ENCODE measurements around the gene TFPI. TPM values are rescaled to one million over a fixed set of nuclear protein-coding genes. Genes with fewer than 3 reads are reported as not detected.

TFPI gene
- polyA plus RNA-seq, 4 donors, result 36.2 to 83.4 (median 49.1) TPM

- Histone ChIP-seq H3K27me3 (ENCODE audit: control insufficient read depth in 3 of 3, insufficient read depth in 3 of 3, low read length in 3 of 3) (no peaks in the 10 kb centered on the region), H3K9me3 (ENCODE audit: control insufficient read depth in 2 of 2, insufficient read depth in 1 of 2, low read depth in 1 of 2, low read length in 1 of 2) (no peaks in the 10 kb centered on the region), H3K27ac (ENCODE audit: low read depth in 1 of 3, low read length in 2 of 3) (no peak overlapping the region), H3K36me3 (ENCODE audit: control insufficient read depth in 3 of 3, insufficient read depth in 2 of 3, low read depth in 1 of 3, low read length in 3 of 3) (no peaks in the 10 kb centered on the region), H3K4me1 (ENCODE audit: control insufficient read depth in 3 of 3, insufficient read depth in 2 of 3, low read depth in 1 of 3, low read length in 2 of 3) (no peaks in the 10 kb centered on the region), H3K4me3 (ENCODE audit: low read depth in 1 of 3, low read length in 3 of 3) (no peak overlapping the region)
- peak; percentile 15 for FAIRE-seq
- no peak for DNase-seq
- 34 to 58% (median 35%) methylated on average over 2 of the region's 2 CpGs for WGBS, 3 donors
These were observed 111.5 kb downstream of the TFPI start for GRCh38 chr2:187442778-187443177.

GRCh38 chr2:187442378-187442777, 111.9 kb downstream of the TFPI start:
- no peak overlapping the region for H3K4me3 ChIP-seq (ENCODE audit: low read depth in 1 of 3, low read length in 3 of 3)
- WGBS, 3 donors, result 58 to 70% (median 69%) methylated on average over 1 of the region's 1 CpG
- DNase-seq (no peak), FAIRE-seq (no peak)
- no peaks in the 10 kb centered on the region for H3K27me3 ChIP-seq (ENCODE audit: control insufficient read depth in 3 of 3, insufficient read depth in 3 of 3, low read length in 3 of 3)
- H3K4me1 ChIP-seq (ENCODE audit: control insufficient read depth in 3 of 3, insufficient read depth in 2 of 3, low read depth in 1 of 3, low read length in 2 of 3), result no peaks in the 10 kb centered on the region
- H3K9me3 ChIP-seq (ENCODE audit: control insufficient read depth in 2 of 2, insufficient read depth in 1 of 2, low read depth in 1 of 2, low read length in 1 of 2), result no peaks in the 10 kb centered on the region
- no peak overlapping the region for H3K27ac ChIP-seq (ENCODE audit: low read depth in 1 of 3, low read length in 2 of 3)
- H3K36me3 ChIP-seq (ENCODE audit: control insufficient read depth in 3 of 3, insufficient read depth in 2 of 3, low read depth in 1 of 3, low read length in 3 of 3), result no peaks in the 10 kb centered on the region

- no peak for DNase-seq
- Histone ChIP-seq H3K9me3 (ENCODE audit: control insufficient read depth in 2 of 2, insufficient read depth in 1 of 2, low read depth in 1 of 2, low read length in 1 of 2) (no peaks in the 10 kb centered on the region), H3K27ac (ENCODE audit: low read depth in 1 of 3, low read length in 2 of 3) (no peak overlapping the region), H3K27me3 (ENCODE audit: control insufficient read depth in 3 of 3, insufficient read depth in 3 of 3, low read length in 3 of 3) (no peaks in the 10 kb centered on the region), H3K36me3 (ENCODE audit: control insufficient read depth in 3 of 3, insufficient read depth in 2 of 3, low read depth in 1 of 3, low read length in 3 of 3) (no peaks in the 10 kb centered on the region), H3K4me3 (ENCODE audit: low read depth in 1 of 3, low read length in 3 of 3) (no peak overlapping the region), H3K4me1 (ENCODE audit: control insufficient read depth in 3 of 3, insufficient read depth in 2 of 3, low read depth in 1 of 3, low read length in 2 of 3) (no peaks in the 10 kb centered on the region)
- peak; percentile 10 for FAIRE-seq
- 58 to 73% (median 69%) methylated on average over 3 of the region's 3 CpGs for WGBS, 3 donors
These were observed 114.0 kb downstream of the TFPI start for GRCh38 chr2:187440101-187440675.

GRCh38 chr2:187438455-187438854, 115.8 kb downstream of the TFPI start:
- Histone ChIP-seq H3K9me3 (ENCODE audit: control insufficient read depth in 2 of 2, insufficient read depth in 1 of 2, low read depth in 1 of 2, low read length in 1 of 2) (no peaks in the 10 kb centered on the region), H3K36me3 (ENCODE audit: control insufficient read depth in 3 of 3, insufficient read depth in 2 of 3, low read depth in 1 of 3, low read length in 3 of 3) (no peaks in the 10 kb centered on the region), H3K4me1 (ENCODE audit: control insufficient read depth in 3 of 3, insufficient read depth in 2 of 3, low read depth in 1 of 3, low read length in 2 of 3) (no peaks in the 10 kb centered on the region), H3K27ac (ENCODE audit: low read depth in 1 of 3, low read length in 2 of 3) (no peak overlapping the region), H3K4me3 (ENCODE audit: low read depth in 1 of 3, low read length in 3 of 3) (no peak overlapping the region), H3K27me3 (ENCODE audit: control insufficient read depth in 3 of 3, insufficient read depth in 3 of 3, low read length in 3 of 3) (no peaks in the 10 kb centered on the region)
- 54 to 64% (median 56%) methylated on average over 1 of the region's 1 CpG for WGBS, 3 donors
- DNase-seq (no peak), FAIRE-seq (no peak)

GRCh38 chr2:187435756-187436155, 118.5 kb downstream of the TFPI start:
- Histone ChIP-seq H3K36me3 (ENCODE audit: control insufficient read depth in 3 of 3, insufficient read depth in 2 of 3, low read depth in 1 of 3, low read length in 3 of 3) (no peaks in the 10 kb centered on the region), H3K9me3 (ENCODE audit: control insufficient read depth in 2 of 2, insufficient read depth in 1 of 2, low read depth in 1 of 2, low read length in 1 of 2) (no peaks in the 10 kb centered on the region), H3K4me3 (ENCODE audit: low read depth in 1 of 3, low read length in 3 of 3) (no peak overlapping the region), H3K4me1 (ENCODE audit: control insufficient read depth in 3 of 3, insufficient read depth in 2 of 3, low read depth in 1 of 3, low read length in 2 of 3) (no peaks in the 10 kb centered on the region), H3K27me3 (ENCODE audit: control insufficient read depth in 3 of 3, insufficient read depth in 3 of 3, low read length in 3 of 3) (no peaks in the 10 kb centered on the region), H3K27ac (ENCODE audit: low read depth in 1 of 3, low read length in 2 of 3) (no peak overlapping the region)
- whole genome bisulfite sequencing, 3 donors, result 50 to 57% (median 57%) methylated on average over 4 of the region's 4 CpGs
- DNase-seq (no peak), FAIRE-seq (no peak)

- Histone ChIP-seq H3K36me3 (ENCODE audit: control insufficient read depth in 3 of 3, insufficient read depth in 2 of 3, low read depth in 1 of 3, low read length in 3 of 3) (no peaks in the 10 kb centered on the region), H3K4me3 (ENCODE audit: low read depth in 1 of 3, low read length in 3 of 3) (no peak overlapping the region), H3K27me3 (ENCODE audit: control insufficient read depth in 3 of 3, insufficient read depth in 3 of 3, low read length in 3 of 3) (no peaks in the 10 kb centered on the region), H3K27ac (ENCODE audit: low read depth in 1 of 3, low read length in 2 of 3) (no peak overlapping the region), H3K9me3 (ENCODE audit: control insufficient read depth in 2 of 2, insufficient read depth in 1 of 2, low read depth in 1 of 2, low read length in 1 of 2) (no peaks in the 10 kb centered on the region), H3K4me1 (ENCODE audit: control insufficient read depth in 3 of 3, insufficient read depth in 2 of 3, low read depth in 1 of 3, low read length in 2 of 3) (no peaks in the 10 kb centered on the region)
- FAIRE-seq (no peak), DNase-seq (no peak)
- 62 to 75% (median 68%) methylated on average over 3 of the region's 3 CpGs for WGBS, 3 donors
These were observed 119.2 kb downstream of the TFPI start for GRCh38 chr2:187435078-187435477.

GRCh38 chr2:187434342-187434785, 119.9 kb downstream of the TFPI start:
- WGBS, 3 donors, result 80 to 92% (median 86%) methylated on average over 1 of the region's 1 CpG
- no peak for FAIRE-seq
- no peaks in the 10 kb centered on the region for H3K4me1 ChIP-seq (ENCODE audit: control insufficient read depth in 3 of 3, insufficient read depth in 2 of 3, low read depth in 1 of 3, low read length in 2 of 3)

GRCh38 chr2:187431911-187432310, 122.3 kb downstream of the TFPI start:
- H3K27ac ChIP-seq (ENCODE audit: low read depth in 1 of 3, low read length in 2 of 3), result no peak overlapping the region
- no peaks in the 10 kb centered on the region for H3K4me1 ChIP-seq (ENCODE audit: control insufficient read depth in 3 of 3, insufficient read depth in 2 of 3, low read depth in 1 of 3, low read length in 2 of 3)
- no peaks in the 10 kb centered on the region for H3K27me3 ChIP-seq (ENCODE audit: control insufficient read depth in 3 of 3, insufficient read depth in 3 of 3, low read length in 3 of 3)
- DNase-seq (peak in 1 of 2 donors; percentile 3), FAIRE-seq (no peak)
- H3K9me3 ChIP-seq (ENCODE audit: control insufficient read depth in 2 of 2, insufficient read depth in 1 of 2, low read depth in 1 of 2, low read length in 1 of 2), result no peaks in the 10 kb centered on the region
- H3K4me3 ChIP-seq (ENCODE audit: low read depth in 1 of 3, low read length in 3 of 3), result no peak overlapping the region
- H3K36me3 ChIP-seq (ENCODE audit: control insufficient read depth in 3 of 3, insufficient read depth in 2 of 3, low read depth in 1 of 3, low read length in 3 of 3), result no peaks in the 10 kb centered on the region

More at GRCh38 chr2:187434342-187434785, 119.9 kb downstream of the TFPI start:
- Histone ChIP-seq H3K4me3 (ENCODE audit: low read depth in 1 of 3, low read length in 3 of 3) (no peak overlapping the region), H3K27me3 (ENCODE audit: control insufficient read depth in 3 of 3, insufficient read depth in 3 of 3, low read length in 3 of 3) (no peaks in the 10 kb centered on the region), H3K27ac (ENCODE audit: low read depth in 1 of 3, low read length in 2 of 3) (no peak overlapping the region), H3K36me3 (ENCODE audit: control insufficient read depth in 3 of 3, insufficient read depth in 2 of 3, low read depth in 1 of 3, low read length in 3 of 3) (no peaks in the 10 kb centered on the region), H3K9me3 (ENCODE audit: control insufficient read depth in 2 of 2, insufficient read depth in 1 of 2, low read depth in 1 of 2, low read length in 1 of 2) (no peaks in the 10 kb centered on the region)
- DNase-seq, result no peak

GRCh38 chr2:187429989-187430388, 124.2 kb downstream of the TFPI start:
- no peaks in the 10 kb centered on the region for H3K9me3 ChIP-seq (ENCODE audit: control insufficient read depth in 2 of 2, insufficient read depth in 1 of 2, low read depth in 1 of 2, low read length in 1 of 2)
- H3K4me1 ChIP-seq (ENCODE audit: control insufficient read depth in 3 of 3, insufficient read depth in 2 of 3, low read depth in 1 of 3, low read length in 2 of 3), result no peaks in the 10 kb centered on the region
- no peak for FAIRE-seq
- no peaks in the 10 kb centered on the region for H3K27me3 ChIP-seq (ENCODE audit: control insufficient read depth in 3 of 3, insufficient read depth in 3 of 3, low read length in 3 of 3)
- H3K4me3 ChIP-seq (ENCODE audit: low read depth in 1 of 3, low read length in 3 of 3), result no peak overlapping the region
- H3K27ac ChIP-seq (ENCODE audit: low read depth in 1 of 3, low read length in 2 of 3), result no peak overlapping the region
- no peaks in the 10 kb centered on the region for H3K36me3 ChIP-seq (ENCODE audit: control insufficient read depth in 3 of 3, insufficient read depth in 2 of 3, low read depth in 1 of 3, low read length in 3 of 3)
- DNase-seq, result no peak
